Measurements from ENCODE around the gene ANKRD42.

Gene ANKRD42

GRCh38 chr11:83255366-83255765 lies 61.9 kb downstream of the ANKRD42 start:
- no peaks in the 10 kb centered on the region for H3K27me3 ChIP-seq (ENCODE audit: insufficient read depth, low read length, poor library complexity)

DNA sequence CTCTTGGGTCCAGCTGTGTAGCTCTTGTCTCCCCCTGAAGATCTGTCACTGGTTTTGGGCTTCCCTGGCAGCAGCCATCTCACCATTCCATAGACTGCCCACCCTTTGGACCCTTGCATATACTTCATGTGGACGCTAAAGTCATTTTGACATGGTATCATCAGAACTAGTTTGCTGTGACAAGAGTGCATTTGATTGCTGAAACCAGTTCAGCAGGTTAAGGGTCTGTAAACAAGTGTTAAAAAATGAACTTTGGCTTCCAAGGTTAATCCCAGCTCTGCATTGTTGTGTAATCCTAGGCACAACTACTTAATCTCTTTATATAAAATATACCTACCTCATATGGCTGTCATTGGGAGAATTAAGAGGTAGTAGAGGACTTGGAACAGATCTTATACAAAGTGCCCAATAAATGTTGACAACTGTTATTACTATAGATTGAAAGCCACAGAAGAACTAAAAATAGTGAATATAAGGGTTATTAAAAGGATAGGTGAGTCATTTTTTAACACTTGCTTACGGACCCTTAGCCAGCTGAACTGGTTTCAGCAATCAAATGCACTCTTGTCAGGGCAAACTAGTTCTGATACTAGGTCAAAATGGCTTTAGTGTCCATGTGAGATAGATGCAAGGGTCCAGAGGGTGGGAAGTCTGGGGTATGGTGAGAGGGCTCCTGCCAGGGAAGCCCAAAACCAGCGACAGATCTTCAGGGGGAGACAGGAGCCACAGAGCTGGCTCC lies 63.3 kb downstream of the ANKRD42 start:
- Histone ChIP-seq H3K36me3 (ENCODE audit: insufficient read depth, low read length) (peaks cover 30% of the 10 kb centered on the region; the same call in 1 of the 2 replicates), H3K9me3 (ENCODE audit: insufficient read depth, low read length, severe bottlenecking) (no peaks in the 10 kb centered on the region), H3K9ac (ENCODE audit: low read depth, low read length) (no peak overlapping the region), H3K27ac (ENCODE audit: low read length) (no peak overlapping the region), H3K4me2 (ENCODE audit: insufficient read depth, low read length) (no peak overlapping the region), H2AFZ (ENCODE audit: low read depth, low read length) (no peak overlapping the region), H3K4me1 (ENCODE audit: insufficient read depth, low read length) (no peaks in the 10 kb centered on the region), H3K27me3 (ENCODE audit: insufficient read depth, low read length, poor library complexity) (no peaks in the 10 kb centered on the region), H4K20me1 (ENCODE audit: insufficient read depth, low read length) (no peaks in the 10 kb centered on the region), H3K79me2 (ENCODE audit: insufficient read depth, low read length) (no peaks in the 10 kb centered on the region), H3K4me3 (ENCODE audit: low read depth in 1 of 2, low read length in 2 of 2) (no peak overlapping the region)
- ATAC-seq (ENCODE audit: insufficient read depth, low read depth), result no peak
- TF ChIP-seq CTCF (IDR thresholded peaks at IDR 0.05; ENCODE audit: borderline replicate concordance, extremely low read depth, low read length, poor library complexity, severe bottlenecking) (no peak), EZH2 (IDR thresholded peaks at IDR 0.05; ENCODE audit: borderline replicate concordance, low read depth, low read length, severe bottlenecking) (no peak)
- DNase-seq, result no peak

More at GRCh38 chr11:83255366-83255765, 61.9 kb downstream of the ANKRD42 start:
- Histone ChIP-seq H3K36me3 (ENCODE audit: insufficient read depth, low read length) (peaks cover 22% of the 10 kb centered on the region; the same call in 1 of the 2 replicates), H3K4me2 (ENCODE audit: insufficient read depth, low read length) (no peak overlapping the region), H3K9ac (ENCODE audit: low read depth, low read length) (no peak overlapping the region), H3K4me1 (ENCODE audit: insufficient read depth, low read length) (no peaks in the 10 kb centered on the region), H3K79me2 (ENCODE audit: insufficient read depth, low read length) (no peaks in the 10 kb centered on the region), H4K20me1 (ENCODE audit: insufficient read depth, low read length) (no peaks in the 10 kb centered on the region), H3K4me3 (ENCODE audit: low read depth in 1 of 2, low read length in 2 of 2) (no peak overlapping the region), H3K9me3 (ENCODE audit: insufficient read depth, low read length, severe bottlenecking) (no peaks in the 10 kb centered on the region), H3K27ac (ENCODE audit: low read length) (no peak overlapping the region), H2AFZ (ENCODE audit: low read depth, low read length) (no peak overlapping the region)
- TF ChIP-seq CTCF (IDR thresholded peaks at IDR 0.05; ENCODE audit: borderline replicate concordance, extremely low read depth, low read length, poor library complexity, severe bottlenecking), result no peak
- TF ChIP-seq EZH2 (IDR thresholded peaks at IDR 0.05; ENCODE audit: borderline replicate concordance, low read depth, low read length, severe bottlenecking), result no peak
- no peak for ATAC-seq (ENCODE audit: insufficient read depth, low read depth)
- no peak for DNase-seq

GRCh38 chr11:83257761-83258168 lies 64.3 kb downstream of the ANKRD42 start:
- H3K9ac ChIP-seq (ENCODE audit: low read depth, low read length), result no peak overlapping the region
- H3K4me3 ChIP-seq (ENCODE audit: low read depth in 1 of 2, low read length in 2 of 2), result no peak overlapping the region
- ATAC-seq (ENCODE audit: insufficient read depth, low read depth), result no peak
- H4K20me1 ChIP-seq (ENCODE audit: insufficient read depth, low read length), result no peaks in the 10 kb centered on the region
- no peaks in the 10 kb centered on the region for H3K4me1 ChIP-seq (ENCODE audit: insufficient read depth, low read length)
- DNase-seq, result no peak
- no peaks in the 10 kb centered on the region for H3K27me3 ChIP-seq (ENCODE audit: insufficient read depth, low read length, poor library complexity)
- no peak overlapping the region for H3K27ac ChIP-seq (ENCODE audit: low read length)
- H3K36me3 ChIP-seq (ENCODE audit: insufficient read depth, low read length), result peaks cover 35% of the 10 kb centered on the region; the same call in 1 of the 2 replicates
- H3K79me2 ChIP-seq (ENCODE audit: insufficient read depth, low read length), result no peaks in the 10 kb centered on the region
- no peak for TF ChIP-seq CTCF (IDR thresholded peaks at IDR 0.05; ENCODE audit: borderline replicate concordance, extremely low read depth, low read length, poor library complexity, severe bottlenecking)
- TF ChIP-seq EZH2 (IDR thresholded peaks at IDR 0.05; ENCODE audit: borderline replicate concordance, low read depth, low read length, severe bottlenecking), result no peak
- no peak overlapping the region for H2AFZ ChIP-seq (ENCODE audit: low read depth, low read length)
- no peaks in the 10 kb centered on the region for H3K9me3 ChIP-seq (ENCODE audit: insufficient read depth, low read length, severe bottlenecking)
- no peak overlapping the region for H3K4me2 ChIP-seq (ENCODE audit: insufficient read depth, low read length)

Measured in DND-41 (cell line).